HG02759 (cell line): Measurements from ENCODE around the gene SLC22A7.

Experiments
- ATAC-seq: cut with Tn5 transposase; IDR thresholded peaks from one replicate; pipeline ENCODE4 v1.9.1; 2021; ENCODE audit warnings: mild to moderate bottlenecking, moderate library complexity; ENCODE audit not compliant: unreplicated experiment

SLC22A7 gene

DNA sequence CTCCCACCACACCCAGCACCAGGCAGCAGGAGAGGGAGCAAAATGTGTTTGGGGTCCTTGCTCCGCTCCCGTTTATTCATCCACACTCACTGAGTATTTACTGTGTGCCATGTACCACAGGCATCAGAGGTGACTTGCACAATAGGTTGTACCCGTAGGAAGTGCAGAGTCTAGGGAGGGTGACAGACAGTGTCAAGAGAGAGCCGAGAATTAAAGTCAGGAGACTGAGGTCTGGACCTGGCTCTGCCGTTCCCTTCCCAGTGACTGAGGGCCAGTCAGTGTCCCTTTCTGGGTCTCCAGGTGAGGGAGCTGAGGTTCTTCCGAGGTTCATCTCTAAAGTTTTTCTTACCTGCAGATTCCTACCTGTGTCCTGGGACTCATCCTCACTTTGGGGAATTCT is 32.5 kb upstream of the SLC22A7 start:
- ATAC-seq = no peak

DNA sequence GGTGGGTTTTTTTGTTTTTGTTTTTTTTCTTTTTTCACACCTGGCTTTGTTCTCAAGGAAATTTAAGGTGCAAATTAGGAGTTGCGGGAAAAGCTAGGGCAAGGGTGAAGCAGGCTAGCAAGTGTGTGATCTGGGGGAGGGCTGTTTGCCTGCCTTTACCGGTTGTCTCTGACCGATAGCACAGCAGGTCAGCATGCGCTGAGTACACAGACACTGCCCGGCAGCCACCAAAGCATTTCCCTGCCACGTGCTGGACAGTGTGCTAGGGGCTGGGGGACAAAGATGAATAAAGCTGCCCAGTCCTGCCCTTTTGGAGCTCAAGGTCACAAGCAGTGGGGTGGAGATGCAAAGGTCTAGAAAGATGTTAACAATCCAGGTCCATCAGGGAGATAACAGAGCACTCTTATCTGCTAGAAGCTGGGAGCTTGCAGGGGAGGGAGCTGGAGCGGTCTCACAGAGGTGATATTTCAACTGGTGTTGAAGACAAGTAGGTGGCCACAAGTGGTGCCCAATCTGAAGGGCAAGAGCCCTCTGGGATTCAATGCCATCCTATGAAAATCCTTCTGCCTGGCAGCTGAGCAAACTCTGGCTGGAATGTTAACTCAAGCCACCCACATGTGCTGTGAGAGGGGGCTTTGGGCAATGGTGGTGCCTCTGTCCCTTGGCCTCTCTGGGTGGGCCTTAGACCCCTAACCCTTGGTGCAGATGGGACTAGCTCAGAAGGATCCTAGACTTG is 30.3 kb upstream of the SLC22A7 start:
- ATAC-seq = no peak

DNA sequence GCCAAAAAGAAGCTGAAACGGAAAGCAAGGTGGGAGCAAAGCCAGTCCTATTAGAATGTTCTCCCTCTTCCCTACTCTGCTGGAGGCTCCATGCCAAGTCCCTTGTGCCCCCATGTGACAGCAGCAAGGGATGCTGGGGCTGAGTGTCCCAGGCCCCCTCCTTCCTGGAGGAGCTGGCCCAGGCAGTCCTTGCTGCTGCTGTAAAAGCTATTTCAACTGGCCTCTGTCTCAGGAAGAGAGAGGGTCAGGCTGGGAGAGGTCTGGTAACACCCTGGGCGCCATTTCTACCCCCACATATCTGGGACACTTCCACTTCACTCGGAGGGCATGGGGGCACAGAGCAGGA is 29.7 kb upstream of the SLC22A7 start:
- no peak for ATAC-seq

DNA sequence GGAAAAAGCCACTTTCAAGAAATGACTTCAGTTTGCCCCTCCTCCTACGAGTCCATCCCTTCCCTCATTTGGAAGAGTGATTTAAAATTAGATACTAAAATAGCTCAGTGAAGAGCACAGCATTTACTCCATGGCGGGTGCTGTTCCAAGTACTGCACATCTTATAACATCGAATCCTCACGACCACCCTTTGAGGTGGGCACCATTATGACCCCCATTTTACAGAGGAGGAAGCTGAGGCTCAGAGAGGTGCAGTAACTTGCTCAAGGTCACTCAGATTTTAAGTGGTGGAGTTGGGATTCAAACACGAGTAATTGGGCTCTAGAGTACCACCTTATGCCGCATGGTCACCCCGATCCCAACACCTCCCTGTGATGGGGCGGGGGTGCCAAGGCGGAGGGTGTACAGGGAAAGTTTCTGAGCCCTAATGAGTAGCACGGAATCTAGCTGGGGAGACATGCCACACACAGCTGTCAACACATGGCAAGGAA is 29.2 kb upstream of the SLC22A7 start:
- ATAC-seq = no peak

DNA sequence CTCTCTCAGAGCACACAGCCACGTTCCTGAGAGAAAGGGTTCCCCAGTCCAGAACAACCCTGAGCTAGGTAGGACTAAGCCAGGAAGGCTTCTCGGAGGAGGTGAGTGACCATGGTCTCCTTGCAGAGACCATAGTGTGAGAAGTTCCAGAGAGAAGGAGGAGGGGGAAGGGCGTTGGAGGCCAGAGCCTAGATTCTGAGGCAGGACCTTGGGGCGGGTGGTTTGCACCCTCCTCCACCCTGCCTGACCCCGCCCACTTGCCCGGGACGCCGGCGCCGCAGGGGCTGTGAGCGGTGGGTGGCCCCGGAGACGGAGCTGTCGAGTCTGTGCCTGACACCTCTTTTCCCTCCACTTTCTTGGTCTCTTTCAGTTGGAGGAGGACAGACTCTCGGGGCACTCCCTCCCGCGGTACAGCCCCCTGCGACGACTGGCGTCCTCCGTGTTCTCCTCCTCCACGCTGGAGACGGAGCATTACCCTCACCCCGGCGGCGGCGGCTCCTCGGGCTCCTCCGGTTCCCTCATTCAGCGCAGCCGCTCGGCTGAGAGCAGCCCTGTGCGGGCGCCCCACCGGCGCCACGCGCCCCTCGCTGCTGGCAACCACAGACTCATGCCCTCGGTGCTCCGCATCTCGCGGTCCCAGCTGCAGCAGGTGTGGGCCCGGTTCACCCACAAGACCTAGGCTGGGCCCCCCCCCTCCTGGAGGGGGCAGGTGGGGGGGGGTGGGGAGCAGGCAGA is 28.6 kb upstream of the SLC22A7 start:
- no peak for ATAC-seq

DNA sequence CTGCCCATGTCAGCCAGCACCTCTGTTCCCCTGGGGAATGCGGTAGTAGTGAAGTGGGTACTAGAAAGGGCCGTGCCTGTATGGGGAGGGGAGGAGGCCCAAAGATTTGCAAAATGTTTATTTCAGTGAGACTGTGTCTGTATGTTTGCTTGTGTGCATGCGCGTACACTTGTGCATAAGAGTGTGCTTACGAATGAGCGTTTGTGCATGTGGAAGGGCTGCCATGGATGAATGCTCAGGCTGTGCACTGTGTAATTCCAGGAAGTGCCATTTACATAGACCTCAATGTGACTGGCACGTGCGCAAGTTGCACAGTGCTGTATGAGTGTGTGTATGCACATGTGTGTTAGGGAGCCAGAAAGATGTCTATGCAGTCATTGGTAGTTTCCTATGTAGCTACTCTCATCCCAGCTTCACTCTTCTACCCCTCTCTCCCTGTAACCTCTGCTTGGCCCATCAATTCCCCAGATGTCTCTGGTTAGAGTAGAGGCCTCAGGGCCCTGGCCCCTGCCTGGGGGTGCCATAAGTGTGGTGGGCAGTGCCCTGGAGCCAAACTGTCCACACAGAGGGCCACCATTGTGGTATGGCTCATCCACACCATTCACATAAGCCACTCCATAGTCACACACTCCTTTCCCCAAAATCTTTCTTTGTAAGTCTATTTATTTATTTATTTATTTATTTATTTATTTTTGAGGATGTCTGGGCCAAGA is 26.8 kb upstream of the SLC22A7 start:
- no peak for ATAC-seq

DNA sequence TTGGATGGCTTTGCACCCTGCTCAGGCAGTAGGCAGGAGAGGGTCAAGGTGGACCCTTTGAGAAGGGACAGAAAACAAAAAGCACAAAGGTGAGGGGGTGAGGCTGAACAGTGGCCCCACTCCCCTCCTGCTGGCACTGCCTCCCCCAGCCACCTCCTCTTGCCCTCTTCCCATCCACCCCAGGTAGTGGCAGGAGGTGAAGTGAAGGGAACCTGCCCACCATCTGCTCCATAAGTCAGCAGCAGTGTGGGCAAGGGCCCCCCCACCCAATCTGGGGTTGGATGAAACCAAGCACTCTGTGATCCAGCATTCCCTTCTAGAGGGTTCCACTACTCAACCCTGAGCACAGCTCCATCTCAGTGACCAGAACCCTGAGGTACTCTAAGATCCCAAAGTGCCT is 26.1 kb upstream of the SLC22A7 start:
- ATAC-seq = no peak

DNA sequence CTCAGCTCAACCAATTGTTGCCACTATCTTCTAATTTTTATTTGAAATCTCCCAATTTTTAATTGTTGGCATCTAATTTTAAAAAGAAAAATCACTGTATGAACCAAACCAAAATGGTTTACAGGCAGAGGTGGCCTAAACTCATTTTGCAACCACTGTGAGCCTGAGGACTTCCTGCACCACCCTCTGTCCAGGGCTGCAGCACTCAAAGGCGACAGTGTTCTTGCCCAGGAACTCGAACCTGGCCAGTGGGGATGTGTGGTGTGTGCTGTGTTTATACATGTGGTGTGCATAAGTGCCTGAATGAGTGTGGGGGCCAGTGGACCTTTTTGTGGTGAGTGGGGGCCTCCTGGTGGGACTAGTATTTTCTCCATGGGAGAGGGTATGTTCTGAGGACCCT is 24.4 kb upstream of the SLC22A7 start:
- ATAC-seq = no peak

DNA sequence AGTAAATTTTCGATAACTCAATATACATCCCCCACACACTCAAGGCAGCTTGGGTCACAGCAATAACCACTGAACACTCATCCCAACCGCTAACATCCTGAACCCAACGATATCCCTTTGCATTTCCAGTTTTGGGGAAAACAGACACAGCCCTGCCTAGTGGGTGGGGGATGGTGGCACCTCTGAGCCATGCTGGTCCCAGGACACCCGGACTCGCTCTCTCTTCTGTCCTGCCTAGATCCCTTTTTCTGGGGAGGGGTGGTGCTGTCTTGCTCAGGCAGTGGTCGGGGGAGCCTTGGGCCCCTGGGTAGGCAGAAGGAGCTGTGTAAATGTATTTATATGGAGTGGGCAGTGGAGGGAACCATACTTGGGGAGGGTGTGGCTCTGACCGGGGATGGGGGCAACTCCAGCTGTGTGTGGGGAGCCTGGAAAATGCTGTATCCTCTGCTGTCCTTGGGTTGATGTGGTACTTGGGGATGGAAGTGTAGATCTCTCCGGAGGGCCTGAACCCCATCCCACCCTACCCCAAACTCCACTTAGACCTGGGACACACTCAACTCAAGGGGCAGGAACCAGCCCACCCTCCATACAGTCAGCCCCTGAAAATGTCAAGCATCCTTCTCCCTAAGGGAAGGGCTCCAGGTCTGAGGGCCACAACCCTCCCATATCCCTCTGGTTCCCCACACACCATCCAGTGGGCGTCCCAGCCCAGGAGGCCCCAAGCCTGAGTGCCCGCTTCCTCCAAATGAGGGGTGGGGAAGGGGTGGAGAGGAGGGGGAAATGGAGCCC is 23.7 kb upstream of the SLC22A7 start:
- no peak for ATAC-seq

DNA sequence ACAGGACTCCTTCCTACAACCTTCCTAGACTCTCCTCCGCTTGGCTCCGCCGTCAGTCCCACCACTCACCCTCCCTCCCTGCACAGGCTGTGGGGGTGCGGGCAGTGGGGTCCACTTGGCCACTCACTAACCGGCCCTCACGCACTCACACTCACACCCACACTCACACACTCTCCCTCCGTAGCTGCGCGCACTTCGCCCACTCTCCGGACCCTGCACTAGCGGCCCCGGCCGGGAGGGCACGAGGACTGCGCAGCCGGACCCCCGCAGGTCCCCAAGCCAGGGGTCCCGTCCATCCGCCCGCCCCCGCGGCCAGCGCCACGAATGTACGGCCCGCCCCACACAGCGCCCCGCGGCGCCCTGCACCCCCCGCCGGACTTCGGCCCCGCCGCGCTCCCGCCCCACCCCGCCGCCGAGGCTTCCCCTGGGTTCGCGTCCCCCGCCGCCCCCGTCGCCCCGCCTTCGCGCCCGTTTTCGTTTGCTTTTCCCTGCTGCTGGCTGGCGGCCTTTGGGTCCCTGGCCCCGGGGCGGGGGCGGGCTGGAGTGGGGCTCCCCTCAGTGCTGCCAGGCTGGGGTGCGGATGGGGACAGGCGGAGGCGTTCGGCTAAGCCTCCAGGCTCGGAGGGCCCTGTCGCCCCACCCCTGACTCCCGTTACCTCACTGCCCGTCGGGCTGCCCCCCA is 23.0 kb upstream of the SLC22A7 start:
- ATAC-seq = no peak

DNA sequence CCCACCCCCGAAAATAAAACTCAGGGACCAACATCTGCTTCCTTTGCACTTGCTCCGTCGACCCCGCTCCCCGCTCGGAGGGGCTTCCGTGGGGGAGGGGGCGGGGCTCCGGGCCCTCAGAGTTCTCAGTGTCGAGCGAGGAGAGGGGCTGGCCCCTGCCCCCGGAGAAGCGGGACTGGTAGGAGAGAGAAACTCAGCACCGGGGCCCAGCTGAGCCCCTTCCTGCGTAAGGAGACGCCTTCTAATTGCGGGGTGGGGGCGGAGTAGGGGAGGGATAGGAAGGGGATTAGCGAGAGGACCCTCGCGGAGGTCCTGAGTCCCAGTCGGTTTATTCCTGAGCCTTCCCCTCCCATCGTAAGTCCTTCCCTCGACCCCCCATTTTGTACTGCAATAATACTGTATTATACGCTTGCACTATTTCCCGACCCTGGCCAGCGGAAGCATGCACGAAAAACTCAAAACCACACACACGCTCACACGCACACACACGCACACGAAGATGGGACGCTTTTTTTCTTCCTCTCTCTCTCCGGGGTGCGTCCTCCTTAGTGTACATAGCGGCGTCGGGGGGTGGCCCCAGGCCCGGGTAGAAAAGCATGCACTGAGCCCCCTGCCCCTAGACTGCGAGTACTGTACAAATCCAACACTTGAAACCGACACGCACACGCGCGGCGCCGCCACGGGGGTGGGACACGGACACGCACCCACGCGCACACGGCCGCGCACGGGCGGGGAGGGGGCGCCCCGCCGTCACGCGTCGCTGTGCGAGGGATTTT is 22.1 kb upstream of the SLC22A7 start:
- ATAC-seq = no peak

DNA sequence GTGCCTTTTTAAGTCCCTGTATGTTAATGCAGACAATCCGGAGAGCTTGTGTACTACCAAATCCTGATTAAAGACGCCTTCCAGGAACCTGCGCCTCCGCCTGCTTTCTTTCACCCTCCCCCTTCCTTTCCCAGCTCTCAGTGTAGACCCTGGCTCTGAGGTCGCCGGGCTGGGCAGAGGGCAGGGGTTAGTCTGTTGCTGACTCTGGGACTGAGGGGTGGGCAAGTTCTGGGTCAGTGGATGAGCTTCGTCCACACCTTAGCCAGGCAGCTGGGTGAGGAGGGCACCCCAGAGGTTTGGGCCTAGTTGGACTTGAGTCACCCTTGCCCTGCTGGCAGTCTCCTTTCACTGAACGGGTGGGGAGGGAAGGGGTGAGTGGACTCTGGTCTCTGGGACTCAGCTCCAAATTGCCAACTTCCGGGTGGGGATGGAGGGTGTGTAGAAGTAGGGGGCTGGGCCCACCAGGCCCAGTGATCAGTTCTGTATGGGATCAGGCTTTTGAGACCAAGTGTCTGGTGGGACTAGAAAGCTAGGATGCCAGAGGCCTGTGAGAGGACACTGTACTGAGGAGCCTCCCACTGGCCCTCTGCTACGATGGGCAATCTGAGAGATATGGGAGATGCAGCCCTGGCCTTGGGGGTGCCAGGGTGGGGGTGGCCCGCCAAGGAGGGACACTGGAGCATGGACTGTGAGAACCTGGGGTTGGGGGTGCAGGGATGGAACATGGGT is 21.3 kb upstream of the SLC22A7 start:
- no peak for ATAC-seq

DNA sequence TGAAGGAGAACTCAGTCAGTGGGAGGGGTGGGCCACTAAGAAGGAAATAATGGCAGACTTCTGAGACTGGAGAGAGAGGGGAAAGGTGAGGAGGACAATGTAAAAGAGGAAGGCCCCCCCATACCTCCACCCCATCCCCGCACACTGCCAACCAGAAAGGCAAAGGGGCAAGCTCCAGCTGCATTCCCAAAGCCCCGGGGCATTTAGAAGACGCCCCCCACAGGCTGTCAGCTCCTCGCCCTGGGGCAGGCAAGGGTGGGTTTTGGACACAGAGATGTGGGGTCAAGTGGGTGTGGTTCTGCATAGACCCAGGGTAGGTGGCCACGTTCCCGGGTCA is 20.8 kb upstream of the SLC22A7 start:
- no peak for ATAC-seq

DNA sequence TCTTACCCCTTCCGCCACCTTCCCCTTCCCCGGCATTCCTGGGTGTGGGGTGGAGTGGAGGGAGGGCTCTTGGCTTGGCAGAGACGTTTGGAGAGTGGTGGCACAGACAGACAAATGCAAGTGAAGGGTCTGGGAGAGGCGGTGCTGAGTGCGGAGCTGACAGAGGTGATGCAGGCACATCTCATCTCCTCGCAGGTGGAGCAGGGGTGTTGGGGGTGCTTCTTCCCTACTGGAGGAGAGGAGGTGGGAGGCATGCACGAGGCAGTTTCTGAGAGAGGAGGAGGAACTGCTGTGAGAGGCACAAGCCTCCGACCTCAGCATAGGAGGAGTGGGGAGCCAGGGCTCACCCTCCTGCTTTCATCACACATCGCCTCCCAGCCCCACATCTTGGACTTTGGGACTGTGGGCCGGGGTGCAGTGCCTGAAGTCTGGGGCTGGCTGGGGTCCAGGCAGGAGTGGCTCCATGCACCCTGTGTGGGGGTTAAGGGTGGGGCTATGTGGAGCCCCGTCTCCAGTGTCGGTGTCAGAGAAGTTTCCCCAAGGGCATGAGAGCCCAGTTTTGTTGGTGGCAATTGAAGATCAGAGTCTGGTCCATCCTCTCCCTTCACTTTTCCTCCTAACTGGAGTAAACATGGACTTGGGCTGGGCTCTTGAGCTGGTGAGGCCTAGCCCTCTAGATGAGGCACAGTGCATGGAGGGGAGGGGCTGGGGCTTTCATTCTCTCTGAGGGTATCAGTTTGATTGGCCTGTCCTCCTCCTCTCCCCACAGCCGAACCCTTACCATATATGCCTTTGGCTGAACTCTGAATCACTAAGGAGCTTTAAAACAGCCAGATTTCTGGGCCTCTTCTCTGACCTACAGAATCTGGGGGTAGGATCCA is 20.2 kb upstream of the SLC22A7 start:
- ATAC-seq = no peak

DNA sequence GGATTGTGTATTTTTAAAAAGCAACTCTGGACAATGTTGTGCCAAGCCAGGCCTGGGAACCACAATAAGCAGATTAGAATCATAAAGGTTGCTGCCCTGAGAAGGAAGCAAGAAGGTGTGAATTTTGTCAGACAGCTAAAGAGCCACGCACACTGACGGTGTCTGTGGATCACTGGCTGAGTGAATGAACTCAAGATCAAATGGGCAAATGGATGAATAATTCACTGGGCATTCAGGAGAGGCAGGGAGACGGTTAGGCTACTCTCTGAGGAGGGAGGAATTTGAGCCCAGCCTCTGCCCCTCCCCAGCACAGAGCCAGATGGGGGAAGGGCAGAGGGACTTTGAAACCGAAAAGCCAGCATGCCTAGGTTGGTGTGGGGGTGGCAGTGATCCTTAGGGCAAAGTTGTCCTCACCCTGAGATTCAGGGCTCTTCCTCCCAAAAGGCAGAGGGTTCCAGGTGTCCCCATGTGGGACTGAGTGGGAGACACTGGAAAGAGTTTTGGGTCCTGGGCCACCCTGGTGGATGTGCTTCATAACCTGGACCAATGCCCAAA is 19.5 kb upstream of the SLC22A7 start:
- no peak for ATAC-seq

DNA sequence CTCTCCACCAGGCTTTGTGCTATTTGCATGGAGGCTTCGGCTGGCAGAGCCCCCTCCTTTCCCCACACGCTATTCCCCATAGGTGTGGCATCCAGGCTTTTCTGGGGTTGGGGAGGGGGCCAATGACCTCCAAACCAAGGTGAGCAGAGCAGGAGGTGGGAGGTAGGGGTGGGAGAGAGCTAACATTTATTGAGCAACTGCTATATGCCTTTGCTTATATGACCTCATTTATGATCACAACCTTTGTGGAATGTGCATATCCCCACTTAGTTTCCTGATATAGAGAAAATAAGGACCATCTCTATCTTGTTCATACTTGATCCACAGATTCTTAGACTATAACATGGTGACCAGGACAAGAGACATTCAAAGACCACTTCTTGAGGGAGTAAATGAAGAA is 17.8 kb upstream of the SLC22A7 start:
- no peak for ATAC-seq

DNA sequence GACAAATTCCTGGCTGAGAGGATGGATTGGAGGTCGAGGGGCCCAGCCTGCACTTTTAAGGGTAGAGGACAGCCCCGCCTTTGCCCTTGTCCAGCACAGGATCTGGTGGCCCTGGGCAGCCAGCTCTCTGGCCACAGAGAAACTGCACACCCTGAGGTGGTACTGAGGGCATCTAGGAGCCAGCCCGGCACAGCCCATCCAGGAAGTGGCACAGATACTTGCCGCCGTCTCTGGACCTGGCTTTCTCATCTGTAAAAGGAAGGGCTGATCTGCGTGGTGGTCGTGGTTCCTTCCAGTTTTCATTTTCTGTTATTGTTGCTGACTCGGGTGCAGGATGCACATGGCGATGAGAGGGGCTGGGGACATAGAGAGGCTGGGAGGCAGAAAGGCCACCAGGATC is 16.0 kb upstream of the SLC22A7 start:
- no peak for ATAC-seq
